ENCODE data around the gene MGLL. TPM values are rescaled to one million over a fixed set of nuclear protein-coding genes. Genes with fewer than 3 reads are reported as not detected.

The MGLL gene
- total RNA-seq, 1 experiment from 2014 or later: 6.8 TPM

- no peak overlapping the region for H2AFZ ChIP-seq (ENCODE audit: low read depth, low read length, poor library complexity, severe bottlenecking)
- no peaks in the 10 kb centered on the region for H3K9me3 ChIP-seq (ENCODE audit: control insufficient read depth in 1 of 2, insufficient read depth in 1 of 2, low read depth in 1 of 2, low read length in 2 of 2)
- no peaks in the 10 kb centered on the region for H3K9me2 ChIP-seq (ENCODE audit: insufficient read depth)
- intact Hi-C loops (cut with micrococcal nuclease): no loop called here
- DNase-seq (ENCODE audit: low read depth, low spot score): no peak
- TF ChIP-seq ELF1 (IDR thresholded peaks at IDR 0.05; ENCODE audit: borderline replicate concordance, low read depth) (no peak), JUND (IDR thresholded peaks at IDR 0.05) (no peak), ZNF274 (IDR thresholded peaks at IDR 0.05; ENCODE audit: low read depth, low read length) (no peak), CEBPB (IDR thresholded peaks at IDR 0.05; ENCODE audit: low read depth) (no peak), POLR2AphosphoS5 (IDR thresholded peaks at IDR 0.05; ENCODE audit: low read depth, low read length) (no peak), CBX3 (IDR thresholded peaks at IDR 0.05; ENCODE audit: low read depth) (no peak), EZH2 (IDR thresholded peaks at IDR 0.05) (no peak), EGR1 (IDR thresholded peaks at IDR 0.05; ENCODE audit: low read depth) (no peak), YY1 (IDR thresholded peaks at IDR 0.05; ENCODE audit: extremely low read depth, insufficient replicate concordance, low read depth, low read length) (no peak), SIN3A (IDR thresholded peaks at IDR 0.05; ENCODE audit: low read depth) (no peak), POLR2A (IDR thresholded peaks at IDR 0.05; ENCODE audit: borderline replicate concordance, extremely low read depth, insufficient read depth, insufficient read length) (no peak), SP1 (IDR thresholded peaks at IDR 0.05; ENCODE audit: low read depth) (no peak), FOSL1 (IDR thresholded peaks at IDR 0.05; ENCODE audit: low read depth) (no peak), RAD21 (IDR thresholded peaks at IDR 0.05; ENCODE audit: low read depth) (no peak), EZH2phosphoT487 (IDR thresholded peaks at IDR 0.05; ENCODE audit: borderline replicate concordance) (no peak), MAX (IDR thresholded peaks at IDR 0.05) (no peak)
- no peaks in the 10 kb centered on the region for H4K20me1 ChIP-seq (ENCODE audit: insufficient read depth)
- peaks cover 0 to 18% of the 10 kb centered on the region in 2 experiments; a peak in 2 of 4 replicates for H3K4me1 ChIP-seq (ENCODE audit: control insufficient read depth in 1 of 2, insufficient read depth in 2 of 2, low read length in 2 of 2)
- H3K79me2 ChIP-seq (ENCODE audit: insufficient read depth, low read length): no peaks in the 10 kb centered on the region
- H3K36me3 ChIP-seq (ENCODE audit: control insufficient read depth in 1 of 2, insufficient read depth in 2 of 2, low read length in 2 of 2): no peaks in the 10 kb centered on the region
- ChIA-PET POLR2A (no interaction called here), RAD21 (ENCODE audit: low non-redundant PET in 1 of 2, low total read pairs in 2 of 2, uncharacterized antibody in 2 of 2, unreplicated experiment in 2 of 2) (no interaction called here), CTCF (no interaction called here)
- H3K27me3 ChIP-seq (ENCODE audit: insufficient read depth, low read length): no peaks in the 10 kb centered on the region
- no peak overlapping the region for H3K4me3 ChIP-seq (replicated peaks in 1 of 2; ENCODE audit: low read depth in 1 of 2, low read length in 2 of 2)
- no peak for ATAC-seq
- no peak overlapping the region for H3K4me2 ChIP-seq (ENCODE audit: low read length)
- no TSS peak for BruUV-seq (replicated peaks)
- no peak overlapping the region for H3K27ac ChIP-seq (ENCODE audit: low read depth, low read length)
- H3K9ac ChIP-seq (ENCODE audit: low read length): no peak overlapping the region
Observed at GRCh38 chr3:127783642-127784160, 38.6 kb downstream of the MGLL start.
